K562 (cell line): ENCODE measurements around the gene SLC11A1. TPM values are rescaled to one million over a fixed set of nuclear protein-coding genes. Genes with fewer than 3 reads are reported as not detected.

Source experiments
- ADNP ChIP-seq: fragments of 200-800 bp; sonication (Bioruptor generic); IDR thresholded peaks from 2 replicates; pipeline ENCODE4 v1.6.1; 2016; ENCODE audit warnings: missing genetic modification characterization, missing compliant biosample characterization
- COPS2 ChIP-seq: fragments of 450-650 bp; conservative IDR thresholded peaks from 2 replicates; pipeline ENCODE4 v1.6.1; 2016; ENCODE audit warnings: mild to moderate bottlenecking, moderate library complexity
- E2F8 ChIP-seq: fragments of 450-650 bp; IDR thresholded peaks from 2 replicates; pipeline ENCODE4 v1.7.1; 2018; ENCODE audit warnings: mild to moderate bottlenecking, low read depth; ENCODE audit not compliant: partially characterized antibody
- EWSR1 ChIP-seq: fragments of 450-650 bp; IDR thresholded peaks from 2 replicates; pipeline ENCODE4 v1.6.1; 2018; ENCODE audit warnings: borderline replicate concordance, mild to moderate bottlenecking, low read depth, moderate library complexity; ENCODE audit not compliant: partially characterized antibody
- GATAD2B ChIP-seq: fragments of 450-650 bp; IDR thresholded peaks from 2 replicates; pipeline ENCODE4 v1.6.1; 2017; ENCODE audit warnings: mild to moderate bottlenecking, borderline replicate concordance
- HDAC1 ChIP-seq, 2 experiments: fragments of 450-650 bp; IDR thresholded peaks; 2 replicates each; pipeline ENCODE4 v1.6.1; 2016 to 2017; ENCODE audit warnings: inconsistent platforms in 1 of 2, mild to moderate bottlenecking in 1 of 2, moderate library complexity in 1 of 2
- HNRNPH1 ChIP-seq: fragments of 200-400 bp; formaldehyde crosslinking; optimal IDR thresholded peaks from 2 replicates; pipeline ENCODE3; 2017; ENCODE audit warnings: low read depth, mild to moderate bottlenecking, low read length, moderate library complexity
- NCOA2 ChIP-seq, 2 experiments: fragments of 450-650 bp; IDR thresholded peaks; 2 replicates each; pipeline ENCODE4 v1.6.1; 2018; ENCODE audit warnings: mild to moderate bottlenecking in 2 of 2, moderate library complexity in 1 of 2; ENCODE audit not compliant: partially characterized antibody in 2 of 2
- PHF21A ChIP-seq: fragments of 450-650 bp; IDR thresholded peaks from 2 replicates; pipeline ENCODE4 v1.6.1; 2017; ENCODE audit warnings: low read depth, borderline replicate concordance
- POLR2H ChIP-seq: IDR thresholded peaks from 2 replicates; pipeline ENCODE4 v1.6.1; 2016; ENCODE audit warnings: missing genetic modification characterization, low read depth, mild to moderate bottlenecking, control low read depth, missing compliant biosample characterization, moderate library complexity
- PRMT5 ChIP-seq: sonication (generic); formaldehyde crosslinking; IDR thresholded peaks from 2 replicates; pipeline ENCODE4 v1.5.0; 2020; ENCODE audit warnings: missing genetic modification reagents
- SETDB1 ChIP-seq: IDR thresholded peaks from one replicate; pipeline ENCODE4 v1.6.1; 2012; ENCODE audit warnings: low read length, control low read depth, inconsistent platforms
- TCF7L2 ChIP-seq: fragments of 150-350 bp; IDR thresholded peaks from 2 replicates; pipeline ENCODE4 v1.6.1; 2016; ENCODE audit warnings: low read depth, mild to moderate bottlenecking, low read length, moderate library complexity
- THRB ChIP-seq: fragments of 450-650 bp; formaldehyde crosslinking; conservative IDR thresholded peaks from 2 replicates; pipeline ENCODE4 v1.4.0; 2022; ENCODE audit warnings: mild to moderate bottlenecking, missing genetic modification characterization
- UBTF ChIP-seq, 2 experiments: IDR thresholded peaks; 2 replicates each; pipeline ENCODE4 v1.6.1; 2012; ENCODE audit warnings: improper control_type of control experiment in 2 of 2, low read depth in 2 of 2, low read length in 2 of 2, borderline replicate concordance in 1 of 2
- WHSC1 ChIP-seq: IDR thresholded peaks from one replicate; pipeline ENCODE4 v1.6.1; 2012; ENCODE audit warnings: low read length, control low read depth, inconsistent platforms
- ZNF277 ChIP-seq: fragments of 250-450 bp; sonication (Bioruptor Pico); IDR thresholded peaks from 2 replicates; pipeline ENCODE4 v1.8.0; 2022; ENCODE audit warnings: inconsistent platforms, mild to moderate bottlenecking, moderate library complexity, borderline replicate concordance
- polyA plus RNA-seq, 8 experiments: library from polyadenylated mRNA; depleted of rRNA in 4 of 8; stranded (reverse) in 5 of 8; unstranded in 3 of 8; fragments of >200 nt; fragmentation: Nextera tagmentation in 2 of 8; fragmentation: Illumina TruSeq in 1 of 8; extraction: Ambion mirVana in 2 of 8; extraction: Trizol in 1 of 8; gene quantifications; 2 replicates each; pipeline versions ENCODE4 v1.2.1 to v1.2.3, GENCODE V29; 2011 to 2014; ENCODE audit warnings: inconsistent platforms in 1 of 8, missing spikeins in 1 of 8
- total RNA-seq, 7 experiments: library from RNA; depleted of rRNA in 6 of 7; stranded (reverse); fragments of >200 nt in 6 of 7; fragmentation: Illumina TruSeq in 2 of 7; extraction: Trizol in 2 of 7; gene quantifications; 2 replicates each; pipeline versions ENCODE4 v1.2.1 to v1.2.3, GENCODE V29; 2011 to 2021; ENCODE audit warnings: low replicate concordance in 1 of 7

Gene SLC11A1
- total and polyA plus RNA-seq, 9 of the 15 experiments (the other 6 are each of a cell fraction or from before 2014, with no cell fraction given), result 0.35 to 1.6 (median 0.65) TPM

- TF ChIP-seq E2F8 (peak; percentile 11), TCF7L2 (no peak), WHSC1 (no peak), EWSR1 (no peak), PHF21A (0 out of 2 replicates have a peak, but pooled peaks have one; percentile 79), UBTF (IDR thresholded peaks at IDR 0.05; ENCODE audit: borderline replicate concordance in 1 of 2, low read depth in 2 of 2, low read length in 2 of 2) (peak; percentile 65 to 73; a peak in 1 of 4 replicates), COPS2 (no peak), ZNF277 (no peak), HNRNPH1 (no peak), ADNP (tag) (peak; percentile 55; the same call in 1 of the 2 replicates), PRMT5 (CRISPR knock-in tag) (no peak), GATAD2B (peak; percentile 55; the same call in 1 of the 2 replicates), POLR2H (tag) (peak; percentile 59; the same call in 1 of the 2 replicates), THRB (CRISPR knock-in tag) (no peak), SETDB1 (no peak), HDAC1 (IDR thresholded peaks at IDR 0.05) (peak; percentile 17 to 36; a peak in 1 of 4 replicates), NCOA2 (IDR thresholded peaks at IDR 0.05; ENCODE audit: partially characterized antibody in 2 of 2) (peak in 1 of 2 experiments; percentile 99)
These were observed 14.0 kb downstream of the SLC11A1 start (continued) for GRCh38 chr2:218395826-218396687.
